Loucy (cell line): ENCODE measurements around the gene BLVRA.

ENCODE experiments used
- H2AFZ ChIP-seq: fragments of 200-600 bp; sonication (generic); 2 replicates; pipeline ENCODE4 v1.6.0; 2016; ENCODE audit warnings: antibody characterized with exemption, mild to moderate bottlenecking, low read length, moderate library complexity
- H3F3A ChIP-seq: fragments of 200-600 bp; 2 replicates; pipeline ENCODE4 v1.6.0; 2016; ENCODE audit warnings: antibody characterized with exemption, low read depth, mild to moderate bottlenecking
- H3K27me3 ChIP-seq: fragments of 200-600 bp; sonication (generic); 2 replicates; pipeline ENCODE4 v1.6.1; 2014; ENCODE audit warnings: low read length, mild to moderate bottlenecking; ENCODE audit not compliant: insufficient read depth, poor library complexity, severe bottlenecking
- H3K36me3 ChIP-seq: fragments of 200-600 bp; sonication (generic); 2 replicates; pipeline ENCODE4 v1.6.1; 2016; ENCODE audit warnings: low read length; ENCODE audit not compliant: insufficient read depth
- H3K4me1 ChIP-seq: fragments of 200-600 bp; sonication (generic); 2 replicates; pipeline ENCODE4 v1.5.1; 2014; ENCODE audit warnings: low read length, mild to moderate bottlenecking; ENCODE audit not compliant: insufficient read depth, poor library complexity, severe bottlenecking
- H3K4me2 ChIP-seq: fragments of 200-600 bp; sonication (generic); 2 replicates; pipeline ENCODE4 v1.6.0; 2014; ENCODE audit warnings: antibody characterized with exemption, low read length, low read depth, mild to moderate bottlenecking; ENCODE audit not compliant: poor library complexity, severe bottlenecking
- H3K4me3 ChIP-seq: fragments of 200-600 bp; sonication (generic); 2 replicates; pipeline ENCODE4 v1.5.1; 2014; ENCODE audit warnings: low read length, mild to moderate bottlenecking, mixed read lengths; ENCODE audit not compliant: poor library complexity, severe bottlenecking
- H3K79me2 ChIP-seq: fragments of 200-600 bp; sonication (generic); 2 replicates; pipeline ENCODE4 v1.6.1; 2014; ENCODE audit warnings: low read length; ENCODE audit not compliant: insufficient read depth
- H3K9ac ChIP-seq: fragments of 200-600 bp; sonication (generic); 2 replicates; pipeline ENCODE4 v1.6.0; 2014; ENCODE audit warnings: mild to moderate bottlenecking, low read depth, low read length, moderate library complexity; ENCODE audit not compliant: poor library complexity, severe bottlenecking
- H3K9me2 ChIP-seq: fragments of 200-600 bp; sonication (generic); replicated peaks from 2 replicates; pipeline ENCODE4 v1.6.1; 2016; ENCODE audit warnings: low read depth, low read length, mixed read lengths
- H3K9me3 ChIP-seq: fragments of 200-600 bp; sonication (generic); 2 replicates; pipeline ENCODE4 v1.6.1; 2014; ENCODE audit warnings: mild to moderate bottlenecking, antibody characterized with exemption, low read length, low read depth; ENCODE audit not compliant: insufficient read depth
- H4K20me1 ChIP-seq: fragments of 200-600 bp; sonication (generic); 2 replicates; pipeline ENCODE4 v1.6.0; 2014; ENCODE audit warnings: antibody characterized with exemption, low read length, mild to moderate bottlenecking; ENCODE audit not compliant: insufficient read depth, poor library complexity, severe bottlenecking
- CTCF ChIP-seq: fragments of 200-600 bp; sonication (generic); conservative IDR thresholded peaks from 2 replicates; pipeline ENCODE4 v1.5.1; 2014; ENCODE audit warnings: mild to moderate bottlenecking, antibody characterized with exemption, low read length
- EZH2phosphoT487 ChIP-seq: fragments of 200-600 bp; IDR thresholded peaks from 2 replicates; pipeline ENCODE4 v1.6.1; 2018; ENCODE audit warnings: antibody characterized with exemption, mild to moderate bottlenecking, moderate library complexity, borderline replicate concordance

Gene BLVRA

GRCh38 chr7:43750016-43750887, 8.2 kb upstream of the BLVRA start:
- no peak overlapping the region for H3K4me3 ChIP-seq
- no peaks in the 10 kb centered on the region for H3K4me1 ChIP-seq
- H4K20me1 ChIP-seq = no peaks in the 10 kb centered on the region
- no peak overlapping the region for H3K4me2 ChIP-seq
- H3K9ac ChIP-seq = no peak overlapping the region
- no peaks in the 10 kb centered on the region for H3F3A ChIP-seq
- no peak for TF ChIP-seq EZH2phosphoT487
- no peak for TF ChIP-seq CTCF
- no peaks in the 10 kb centered on the region for H3K9me2 ChIP-seq
- no peaks in the 10 kb centered on the region for H3K27me3 ChIP-seq
- no peaks in the 10 kb centered on the region for H3K36me3 ChIP-seq
- H3K79me2 ChIP-seq = no peaks in the 10 kb centered on the region
- no peaks in the 10 kb centered on the region for H3K9me3 ChIP-seq
- no peak overlapping the region for H2AFZ ChIP-seq

- H3K4me1 ChIP-seq = no peaks in the 10 kb centered on the region
- H3K36me3 ChIP-seq = no peaks in the 10 kb centered on the region
- TF ChIP-seq EZH2phosphoT487 (no peak), CTCF (no peak)
- H3K4me3 ChIP-seq = no peak overlapping the region
- H3K79me2 ChIP-seq = no peaks in the 10 kb centered on the region
- H4K20me1 ChIP-seq = no peaks in the 10 kb centered on the region
- H3K4me2 ChIP-seq = no peak overlapping the region
- H3F3A ChIP-seq = no peaks in the 10 kb centered on the region
- no peaks in the 10 kb centered on the region for H3K9me3 ChIP-seq
- H3K9me2 ChIP-seq = no peaks in the 10 kb centered on the region
- H3K9ac ChIP-seq = no peak overlapping the region
- H2AFZ ChIP-seq = no peak overlapping the region
- H3K27me3 ChIP-seq = no peaks in the 10 kb centered on the region
These were observed 6.1 kb upstream of the BLVRA start for GRCh38 chr7:43752411-43752810.

- Histone ChIP-seq H3K4me3 (no peak overlapping the region), H3K9me3 (no peaks in the 10 kb centered on the region), H3K9me2 (no peaks in the 10 kb centered on the region), H3K36me3 (no peaks in the 10 kb centered on the region), H3K79me2 (no peaks in the 10 kb centered on the region), H3K4me1 (peaks cover 6% of the 10 kb centered on the region), H2AFZ (no peak overlapping the region), H4K20me1 (no peaks in the 10 kb centered on the region), H3K4me2 (no peak overlapping the region), H3K9ac (no peak overlapping the region), H3K27me3 (peaks cover 6% of the 10 kb centered on the region), H3F3A (no peaks in the 10 kb centered on the region)
- TF ChIP-seq CTCF (no peak), EZH2phosphoT487 (no peak)
These were observed 5.1 kb upstream of the BLVRA start for GRCh38 chr7:43753271-43753810.
